Measurements from ENCODE around the gene CDAN1. TPM values are rescaled to one million over a fixed set of nuclear protein-coding genes. Genes with fewer than 3 reads are reported as not detected.

The CDAN1 gene
- total RNA-seq = 10 to 100 TPM; 18.1 to 36.9 (median 34.9) TPM
- total RNA-seq (2013) = 12.5 TPM

GRCh38 chr15:42736793-42737528, at the start of gene CDAN1:
Gene CDAN1 (minus strand): TSS chr15:42737128. CDS start chr15:42737102, 26 bp downstream.
- peak within 1 kb of the TSS; percentile 89 for H3K27ac ChIP-seq (ENCODE audit: low read length)
- no peak for TF ChIP-seq CTCF (IDR thresholded peaks at IDR 0.05)
- no peaks in the 10 kb centered on the region for H3K27me3 ChIP-seq (ENCODE audit: control insufficient read depth, insufficient read depth, low read length)
- peak within 1 kb of the TSS; percentile 69 for H3K4me3 ChIP-seq (ENCODE audit: low read length)
- ATAC-seq (peak; percentile 93 to 94 (median 94)), DNase-seq (peak; percentile 90 to 94)
- H3K4me1 ChIP-seq (ENCODE audit: control insufficient read depth, insufficient read depth, low read length) = peaks cover 15% of the 10 kb centered on the region
- no peaks in the 10 kb centered on the region for H3K9me3 ChIP-seq (ENCODE audit: control insufficient read depth, insufficient read depth, low read length)
- peak within 1 kb of the TSS; percentile 78 to 80 for H3K27ac Mint-ChIP-seq
- peaks cover 6 to 18% of the 10 kb centered on the region in 2 donors for H3K4me1 Mint-ChIP-seq
- under 1% methylated on average over 76 of the region's 76 CpGs for WGBS (ENCODE audit: insufficient coverage)
- H3K27me3 Mint-ChIP-seq (ENCODE audit: low read depth in 2 of 2) = no peaks in the 10 kb centered on the region
- H3K9me3 Mint-ChIP-seq = no peaks in the 10 kb centered on the region
- H3K36me3 ChIP-seq (ENCODE audit: control insufficient read depth, insufficient read depth, low read length) = peaks cover 21% of the 10 kb centered on the region
- H3K4me3 Mint-ChIP-seq = peak within 1 kb of the TSS; percentile 84
- intact Hi-C loops (cut with micrococcal nuclease) = loop anchor here (10.0 kb wide), 1 partner anchor 188 kb away; the partner anchor contains the start of gene TTBK2
- no peaks in the 10 kb centered on the region for H3K36me3 Mint-ChIP-seq

- Histone ChIP-seq H3K9me3 (ENCODE audit: control insufficient read depth, insufficient read depth, low read length) (no peaks in the 10 kb centered on the region), H3K4me1 (ENCODE audit: control insufficient read depth, insufficient read depth, low read length) (no peaks in the 10 kb centered on the region), H3K36me3 (ENCODE audit: control insufficient read depth, insufficient read depth, low read length) (peaks cover 12% of the 10 kb centered on the region), H3K27ac (ENCODE audit: low read length) (no peak overlapping the region), H3K27me3 (ENCODE audit: control insufficient read depth, insufficient read depth, low read length) (no peaks in the 10 kb centered on the region), H3K4me3 (ENCODE audit: low read length) (no peak overlapping the region)
- H3K4me3 Mint-ChIP-seq = no peak overlapping the region
- H3K36me3 Mint-ChIP-seq = no peaks in the 10 kb centered on the region
- WGBS (ENCODE audit: insufficient coverage) = 100% methylated on average over 1 of the region's 2 CpGs
- no peak for ATAC-seq
- DNase-seq = no peak
- H3K27ac Mint-ChIP-seq = no peak overlapping the region
- intact Hi-C loops (cut with micrococcal nuclease) = no loop called here
- no peaks in the 10 kb centered on the region for H3K27me3 Mint-ChIP-seq (ENCODE audit: low read depth in 2 of 2)
- H3K9me3 Mint-ChIP-seq = no peaks in the 10 kb centered on the region
- no peak for TF ChIP-seq CTCF (IDR thresholded peaks at IDR 0.05)
- H3K4me1 Mint-ChIP-seq = no peaks in the 10 kb centered on the region
These were observed 48.6 kb upstream of the CDAN1 start for GRCh38 chr15:42785569-42785968.

GRCh38 chr15:42784705-42785104, 47.8 kb upstream of the CDAN1 start:
- no peak overlapping the region for H3K4me3 Mint-ChIP-seq
- no peaks in the 10 kb centered on the region for H3K36me3 Mint-ChIP-seq
- DNase-seq (no peak), ATAC-seq (no peak)
- Histone ChIP-seq H3K36me3 (ENCODE audit: control insufficient read depth, insufficient read depth, low read length) (peaks cover 12% of the 10 kb centered on the region), H3K27ac (ENCODE audit: low read length) (no peak overlapping the region), H3K4me1 (ENCODE audit: control insufficient read depth, insufficient read depth, low read length) (no peaks in the 10 kb centered on the region), H3K4me3 (ENCODE audit: low read length) (no peak overlapping the region), H3K9me3 (ENCODE audit: control insufficient read depth, insufficient read depth, low read length) (no peaks in the 10 kb centered on the region), H3K27me3 (ENCODE audit: control insufficient read depth, insufficient read depth, low read length) (no peaks in the 10 kb centered on the region)
- intact Hi-C loops (cut with micrococcal nuclease) = no loop called here
- H3K27me3 Mint-ChIP-seq (ENCODE audit: low read depth in 2 of 2) = no peaks in the 10 kb centered on the region
- 100% methylated on average over 1 of the region's 1 CpG for WGBS (ENCODE audit: insufficient coverage)
- no peaks in the 10 kb centered on the region for H3K9me3 Mint-ChIP-seq
- no peaks in the 10 kb centered on the region for H3K4me1 Mint-ChIP-seq
- no peak for TF ChIP-seq CTCF (IDR thresholded peaks at IDR 0.05)
- H3K27ac Mint-ChIP-seq = no peak overlapping the region

- no peak for TF ChIP-seq CTCF (IDR thresholded peaks at IDR 0.05)
- Mint-ChIP-seq H3K4me3 (no peak overlapping the region), H3K9me3 (no peaks in the 10 kb centered on the region), H3K27ac (no peak overlapping the region), H3K36me3 (no peaks in the 10 kb centered on the region), H3K27me3 (ENCODE audit: low read depth in 2 of 2) (no peaks in the 10 kb centered on the region), H3K4me1 (no peaks in the 10 kb centered on the region)
- Histone ChIP-seq H3K9me3 (ENCODE audit: control insufficient read depth, insufficient read depth, low read length) (no peaks in the 10 kb centered on the region), H3K36me3 (ENCODE audit: control insufficient read depth, insufficient read depth, low read length) (peaks cover 6% of the 10 kb centered on the region), H3K27me3 (ENCODE audit: control insufficient read depth, insufficient read depth, low read length) (no peaks in the 10 kb centered on the region), H3K4me1 (ENCODE audit: control insufficient read depth, insufficient read depth, low read length) (no peaks in the 10 kb centered on the region), H3K27ac (ENCODE audit: low read length) (no peak overlapping the region), H3K4me3 (ENCODE audit: low read length) (no peak overlapping the region)
- intact Hi-C loops (cut with micrococcal nuclease) = no loop called here
- ATAC-seq (no peak), DNase-seq (no peak)
- 98% methylated on average over 4 of the region's 4 CpGs for WGBS (ENCODE audit: insufficient coverage)
These were observed 45.8 kb upstream of the CDAN1 start for GRCh38 chr15:42782716-42783115.
